Gastrocnemius medialis (tissue), 4 donors: ENCODE measurements around the gene PCDH9.

Experiments
- CTCF ChIP-seq, 5 experiments: fragments of 450-650 bp in 3 of 5; fragments of 200-600 bp in 2 of 5; sonication (generic) in 2 of 5; IDR thresholded peaks in 4 of 5; conservative IDR thresholded peaks in 1 of 5; 1 replicate in 4 of 5; 2 replicates in 1 of 5; pipeline ENCODE4 v1.5.1; 2016 to 2019; ENCODE audit warnings: antibody characterized with exemption in 5 of 5, mild to moderate bottlenecking in 3 of 5, moderate library complexity in 3 of 5
- POLR2A ChIP-seq, 2 donors: fragments of 450-650 bp; IDR thresholded peaks; one replicate each; pipeline ENCODE4 v1.6.1; 2017; ENCODE audit warnings: antibody characterized with exemption in 2 of 2, mild to moderate bottlenecking in 2 of 2, moderate library complexity in 2 of 2

- TF ChIP-seq CTCF (IDR thresholded peaks at IDR 0.05 in 4 of 5, conservative IDR thresholded peaks at IDR 0.05 in 1 of 5) (no peak), POLR2A (IDR thresholded peaks at IDR 0.05) (no peak)
These were observed 62.7 kb downstream of the PCDH9 start for GRCh38 chr13:67167420-67167819.
